GM12801 (cell line): ENCODE results near the gene ADGRV1.

Experiments
- CTCF ChIP-seq: IDR thresholded peaks from one replicate; pipeline ENCODE4 v1.5.1; 2011; ENCODE audit warnings: control low read depth; ENCODE audit not compliant: insufficient read length; ENCODE audit errors: extremely low read depth

Gene ADGRV1

GRCh38 chr5:90565491-90565890, 6.9 kb downstream of the ADGRV1 start:
- no peak for TF ChIP-seq CTCF

- no peak for TF ChIP-seq CTCF
Measured at GRCh38 chr5:90569084-90569483, 10.5 kb downstream of the ADGRV1 start.

GRCh38 chr5:90570034-90570433, 11.4 kb downstream of the ADGRV1 start:
- TF ChIP-seq CTCF: no peak

GRCh38 chr5:90571147-90571773, 12.7 kb downstream of the ADGRV1 start:
- TF ChIP-seq CTCF: no peak

GRCh38 chr5:90575712-90576111, 17.1 kb downstream of the ADGRV1 start:
- TF ChIP-seq CTCF: no peak

GRCh38 chr5:90581956-90582355, 23.4 kb downstream of the ADGRV1 start:
- TF ChIP-seq CTCF: no peak

GRCh38 chr5:90585337-90585986, 26.9 kb downstream of the ADGRV1 start:
- no peak for TF ChIP-seq CTCF
